ENCODE data around the gene GBGT1. TPM values are rescaled to one million over a fixed set of nuclear protein-coding genes. Genes with fewer than 3 reads are reported as not detected.

GBGT1 gene
- total and polyA plus RNA-seq, 9 of the 15 experiments (the other 6 are each of a cell fraction or from before 2014, with no cell fraction given) = 0.55 to 25.8 (median 13.7) TPM

- TF ChIP-seq, protein P1, sequence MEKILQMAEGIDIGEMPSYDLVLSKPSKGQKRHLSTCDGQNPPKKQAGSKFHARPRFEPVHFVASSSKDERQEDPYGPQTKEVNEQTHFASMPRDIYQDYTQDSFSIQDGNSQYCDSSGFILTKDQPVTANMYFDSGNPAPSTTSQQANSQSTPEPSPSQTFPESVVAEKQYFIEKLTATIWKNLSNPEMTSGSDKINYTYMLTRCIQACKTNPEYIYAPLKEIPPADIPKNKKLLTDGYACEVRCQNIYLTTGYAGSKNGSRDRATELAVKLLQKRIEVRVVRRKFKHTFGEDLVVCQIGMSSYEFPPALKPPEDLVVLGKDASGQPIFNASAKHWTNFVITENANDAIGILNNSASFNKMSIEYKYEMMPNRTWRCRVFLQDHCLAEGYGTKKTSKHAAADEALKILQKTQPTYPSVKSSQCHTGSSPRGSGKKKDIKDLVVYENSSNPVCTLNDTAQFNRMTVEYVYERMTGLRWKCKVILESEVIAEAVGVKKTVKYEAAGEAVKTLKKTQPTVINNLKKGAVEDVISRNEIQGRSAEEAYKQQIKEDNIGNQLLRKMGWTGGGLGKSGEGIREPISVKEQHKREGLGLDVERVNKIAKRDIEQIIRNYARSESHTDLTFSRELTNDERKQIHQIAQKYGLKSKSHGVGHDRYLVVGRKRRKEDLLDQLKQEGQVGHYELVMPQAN (IDR thresholded peaks at IDR 0.05; ENCODE audit: borderline replicate concordance) = peak; percentile 50
- 0 out of 2 replicates have a peak, but pooled peaks have one; percentile 41 for TF ChIP-seq MIER1 (IDR thresholded peaks at IDR 0.05; ENCODE audit: low read depth)
- TF ChIP-seq NFRKB (IDR thresholded peaks at IDR 0.05; ENCODE audit: low read depth) = peak; percentile 43; the same call in 1 of the 2 replicates
- TF ChIP-seq, protein P2, sequence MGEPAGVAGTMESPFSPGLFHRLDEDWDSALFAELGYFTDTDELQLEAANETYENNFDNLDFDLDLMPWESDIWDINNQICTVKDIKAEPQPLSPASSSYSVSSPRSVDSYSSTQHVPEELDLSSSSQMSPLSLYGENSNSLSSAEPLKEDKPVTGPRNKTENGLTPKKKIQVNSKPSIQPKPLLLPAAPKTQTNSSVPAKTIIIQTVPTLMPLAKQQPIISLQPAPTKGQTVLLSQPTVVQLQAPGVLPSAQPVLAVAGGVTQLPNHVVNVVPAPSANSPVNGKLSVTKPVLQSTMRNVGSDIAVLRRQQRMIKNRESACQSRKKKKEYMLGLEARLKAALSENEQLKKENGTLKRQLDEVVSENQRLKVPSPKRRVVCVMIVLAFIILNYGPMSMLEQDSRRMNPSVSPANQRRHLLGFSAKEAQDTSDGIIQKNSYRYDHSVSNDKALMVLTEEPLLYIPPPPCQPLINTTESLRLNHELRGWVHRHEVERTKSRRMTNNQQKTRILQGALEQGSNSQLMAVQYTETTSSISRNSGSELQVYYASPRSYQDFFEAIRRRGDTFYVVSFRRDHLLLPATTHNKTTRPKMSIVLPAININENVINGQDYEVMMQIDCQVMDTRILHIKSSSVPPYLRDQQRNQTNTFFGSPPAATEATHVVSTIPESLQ (CRISPR knock-in tag; IDR thresholded peaks at IDR 0.05) = no peak
- peak; percentile 91 for TF ChIP-seq ZBTB26 (CRISPR knock-in tag; IDR thresholded peaks at IDR 0.05)
- TF ChIP-seq KLF10 (CRISPR knock-in tag; IDR thresholded peaks at IDR 0.05) = no peak
- no peak for TF ChIP-seq E2F6 (IDR thresholded peaks at IDR 0.05; ENCODE audit: borderline replicate concordance in 1 of 2, extremely low read depth in 1 of 2, insufficient read depth in 1 of 2, insufficient read length in 1 of 2, low read depth in 1 of 2, low read length in 1 of 2, poor library complexity in 1 of 2, severe bottlenecking in 1 of 2)
- TF ChIP-seq EHMT2 (IDR thresholded peaks at IDR 0.05) = 0 out of 2 replicates have a peak, but pooled peaks have one; percentile 42
- TF ChIP-seq ZNF696 (CRISPR knock-in tag; conservative IDR thresholded peaks at IDR 0.05) = no peak
- peak; percentile 67 for TF ChIP-seq BRD9 (IDR thresholded peaks at IDR 0.05; ENCODE audit: low read depth, partially characterized antibody)
- TF ChIP-seq TRIM25 (IDR thresholded peaks at IDR 0.05; ENCODE audit: borderline replicate concordance) = peak; percentile 9; the same call in 1 of the 2 replicates
- TF ChIP-seq, protein P3, sequence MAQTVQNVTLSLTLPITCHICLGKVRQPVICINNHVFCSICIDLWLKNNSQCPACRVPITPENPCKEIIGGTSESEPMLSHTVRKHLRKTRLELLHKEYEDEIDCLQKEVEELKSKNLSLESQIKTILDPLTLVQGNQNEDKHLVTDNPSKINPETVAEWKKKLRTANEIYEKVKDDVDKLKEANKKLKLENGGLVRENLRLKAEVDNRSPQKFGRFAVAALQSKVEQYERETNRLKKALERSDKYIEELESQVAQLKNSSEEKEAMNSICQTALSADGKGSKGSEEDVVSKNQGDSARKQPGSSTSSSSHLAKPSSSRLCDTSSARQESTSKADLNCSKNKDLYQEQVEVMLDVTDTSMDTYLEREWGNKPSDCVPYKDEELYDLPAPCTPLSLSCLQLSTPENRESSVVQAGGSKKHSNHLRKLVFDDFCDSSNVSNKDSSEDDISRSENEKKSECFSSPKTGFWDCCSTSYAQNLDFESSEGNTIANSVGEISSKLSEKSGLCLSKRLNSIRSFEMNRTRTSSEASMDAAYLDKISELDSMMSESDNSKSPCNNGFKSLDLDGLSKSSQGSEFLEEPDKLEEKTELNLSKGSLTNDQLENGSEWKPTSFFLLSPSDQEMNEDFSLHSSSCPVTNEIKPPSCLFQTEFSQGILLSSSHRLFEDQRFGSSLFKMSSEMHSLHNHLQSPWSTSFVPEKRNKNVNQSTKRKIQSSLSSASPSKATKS (CRISPR knock-in tag; IDR thresholded peaks at IDR 0.05) = no peak
- no peak for TF ChIP-seq E2F5 (CRISPR knock-in tag; IDR thresholded peaks at IDR 0.05)
- TF ChIP-seq ARNT (IDR thresholded peaks at IDR 0.05) = no peak
Measured at GRCh38 chr9:133124123-133124906, 39.4 kb downstream of the GBGT1 start (continued).

Measured in K562 (cell line).